ENCODE data around the gene TMEM272.
A peak's percentile ranks its signal among the peaks of the same experiment; 100 is the strongest.

TMEM272 gene

GRCh38 chr13:51794964-51795363 is 50.0 kb downstream of the TMEM272 start:
- no peak for DNase-seq (ENCODE audit: extremely low spot score)
- ChIA-PET POLR2A (interaction anchor here (1.1 to 1.2 kb wide), 2 partner anchors 8 to 342 kb away, joined by 3 read pairs; no protein-coding TSS in a partner anchor), CTCF (no interaction called here)
- TF ChIP-seq NFRKB (IDR thresholded peaks at IDR 0.05) (no peak), TARDBP (IDR thresholded peaks at IDR 0.05) (no peak), PKNOX1 (IDR thresholded peaks at IDR 0.05) (no peak), FOXM1 (IDR thresholded peaks at IDR 0.05; ENCODE audit: borderline replicate concordance) (no peak), LEF1 (IDR thresholded peaks at IDR 0.05; ENCODE audit: borderline replicate concordance) (no peak), SUZ12 (IDR thresholded peaks at IDR 0.05) (no peak), FOXK2 (IDR thresholded peaks at IDR 0.05) (no peak), BHLHE40 (IDR thresholded peaks at IDR 0.05; ENCODE audit: borderline replicate concordance) (no peak), FOXA1 (IDR thresholded peaks at IDR 0.05) (no peak), HDGF (IDR thresholded peaks at IDR 0.05; ENCODE audit: borderline replicate concordance) (no peak), SP1 (IDR thresholded peaks at IDR 0.05) (no peak), ELF4 (IDR thresholded peaks at IDR 0.05) (no peak)

GRCh38 chr13:51793570-51794271 is 51.3 kb downstream of the TMEM272 start:
- TF ChIP-seq SP1 (IDR thresholded peaks at IDR 0.05) (no peak), FOXA1 (IDR thresholded peaks at IDR 0.05) (no peak), L3MBTL2 (conservative IDR thresholded peaks at IDR 0.05) (no peak), NFRKB (IDR thresholded peaks at IDR 0.05) (no peak), BHLHE40 (IDR thresholded peaks at IDR 0.05; ENCODE audit: borderline replicate concordance) (no peak), HDGF (IDR thresholded peaks at IDR 0.05; ENCODE audit: borderline replicate concordance) (no peak), LEF1 (IDR thresholded peaks at IDR 0.05; ENCODE audit: borderline replicate concordance) (no peak), CTBP1 (IDR thresholded peaks at IDR 0.05; ENCODE audit: borderline replicate concordance) (no peak), PKNOX1 (IDR thresholded peaks at IDR 0.05) (no peak), FOXM1 (IDR thresholded peaks at IDR 0.05; ENCODE audit: borderline replicate concordance) (no peak), ARNT (IDR thresholded peaks at IDR 0.05) (no peak), FOXK2 (IDR thresholded peaks at IDR 0.05) (no peak), TARDBP (IDR thresholded peaks at IDR 0.05) (no peak)
- no peak for DNase-seq (ENCODE audit: extremely low spot score)
- CTCF ChIA-PET: no interaction called here
- POLR2A ChIA-PET: no interaction called here

- no peak for DNase-seq (ENCODE audit: extremely low spot score)
- ChIA-PET CTCF (interaction anchor here (0.9 kb wide), 1 partner anchor 11 kb away, joined by 3 read pairs; no protein-coding TSS in a partner anchor), POLR2A (interaction anchor here (0.9 to 1.1 kb wide), 3 partner anchors 9 to 334 kb away, joined by 3 to 5 read pairs (median 3); partner anchors contain the start of gene INTS6)
- no peak for TF ChIP-seq L3MBTL2 (conservative IDR thresholded peaks at IDR 0.05)
- no peak for TF ChIP-seq SUZ12 (IDR thresholded peaks at IDR 0.05)
- no peak for TF ChIP-seq TARDBP (IDR thresholded peaks at IDR 0.05)
- TF ChIP-seq HDGF (IDR thresholded peaks at IDR 0.05; ENCODE audit: borderline replicate concordance): no peak
- no peak for TF ChIP-seq NFRKB (IDR thresholded peaks at IDR 0.05)
- no peak for TF ChIP-seq BHLHE40 (IDR thresholded peaks at IDR 0.05; ENCODE audit: borderline replicate concordance)
- TF ChIP-seq SP1 (IDR thresholded peaks at IDR 0.05): no peak
- no peak for TF ChIP-seq LEF1 (IDR thresholded peaks at IDR 0.05; ENCODE audit: borderline replicate concordance)
- TF ChIP-seq PKNOX1 (IDR thresholded peaks at IDR 0.05): no peak
- TF ChIP-seq ELF4 (IDR thresholded peaks at IDR 0.05): no peak
- no peak for TF ChIP-seq FOXK2 (IDR thresholded peaks at IDR 0.05)
- no peak for TF ChIP-seq ZNF384 (IDR thresholded peaks at IDR 0.05)
- TF ChIP-seq ARNT (IDR thresholded peaks at IDR 0.05): no peak
- no peak for TF ChIP-seq FOXM1 (IDR thresholded peaks at IDR 0.05; ENCODE audit: borderline replicate concordance)
- no peak for TF ChIP-seq FOXA1 (IDR thresholded peaks at IDR 0.05)
- TF ChIP-seq CTBP1 (IDR thresholded peaks at IDR 0.05; ENCODE audit: borderline replicate concordance): no peak
These were observed 58.3 kb downstream of the TMEM272 start for GRCh38 chr13:51786425-51787265.

GRCh38 chr13:51785712-51786424 is 59.1 kb downstream of the TMEM272 start:
- DNase-seq (ENCODE audit: extremely low spot score): peak; percentile 67
- CTCF ChIA-PET: interaction anchor here (0.6 to 0.9 kb wide), 2 partner anchors 12 to 1320 kb away, joined by 3 read pairs; no protein-coding TSS in a partner anchor

GRCh38 chr13:51784097-51784496 is 60.9 kb downstream of the TMEM272 start:
- POLR2A ChIA-PET: no interaction called here

More at GRCh38 chr13:51785712-51786424, 59.1 kb downstream of the TMEM272 start:
- POLR2A ChIA-PET: interaction anchor here (0.9 to 1.1 kb wide), 3 partner anchors 10 to 333 kb away, joined by 3 to 5 read pairs (median 3); partner anchors contain the start of gene INTS6
- no peak for TF ChIP-seq BHLHE40 (IDR thresholded peaks at IDR 0.05; ENCODE audit: borderline replicate concordance)
- no peak for TF ChIP-seq L3MBTL2 (conservative IDR thresholded peaks at IDR 0.05)
- no peak for TF ChIP-seq SUZ12 (IDR thresholded peaks at IDR 0.05)
- no peak for TF ChIP-seq FOXK2 (IDR thresholded peaks at IDR 0.05)
- TF ChIP-seq SP1 (IDR thresholded peaks at IDR 0.05): no peak
- 0 out of 2 replicates have a peak, but pooled peaks have one; percentile 39 for TF ChIP-seq CTBP1 (IDR thresholded peaks at IDR 0.05; ENCODE audit: borderline replicate concordance)
- no peak for TF ChIP-seq ARNT (IDR thresholded peaks at IDR 0.05)

More at GRCh38 chr13:51784097-51784496, 60.9 kb downstream of the TMEM272 start:
- CTCF ChIA-PET: no interaction called here
- TF ChIP-seq ARNT (IDR thresholded peaks at IDR 0.05) (no peak), FOXK2 (IDR thresholded peaks at IDR 0.05) (no peak), SUZ12 (IDR thresholded peaks at IDR 0.05) (no peak), ZNF384 (IDR thresholded peaks at IDR 0.05) (no peak)
- DNase-seq (ENCODE audit: extremely low spot score): no peak

Measured in HEK293T (cell line).